DMS53 (cell line): ENCODE data around the gene TAMALIN.
"Not testable (repeated sequence)": the region's sequence is repeated elsewhere in the genome, so short reads cannot be mapped to it uniquely, and the experiment has no call there.

Experiments
- DNase-seq: peaks from one replicate; lab custom pipeline; 2025; lab: John Stamatoyannopoulos, UW

Gene TAMALIN

GRCh38 chr12:52006726-52007157 is at the start of gene TAMALIN:
TAMALIN (plus strand) TSS chr12:52006946; CDS start chr12:52007020, 74 bp downstream.
- DNase-seq, result peak; percentile 82

GRCh38 chr12:51958542-51958941 is 48.2 kb upstream of the TAMALIN start:
- DNase-seq, result no peak

- DNase-seq, result no peak
Observed at GRCh38 chr12:51959211-51959610, 47.5 kb upstream of the TAMALIN start.

GRCh38 chr12:51959921-51960320 is 46.8 kb upstream of the TAMALIN start:
- DNase-seq, result no peak

GRCh38 chr12:51960488-51960887 is 46.3 kb upstream of the TAMALIN start:
- DNase-seq, result no peak

- DNase-seq, result no peak
Observed at GRCh38 chr12:51960890-51961289, 45.9 kb upstream of the TAMALIN start.

DNA sequence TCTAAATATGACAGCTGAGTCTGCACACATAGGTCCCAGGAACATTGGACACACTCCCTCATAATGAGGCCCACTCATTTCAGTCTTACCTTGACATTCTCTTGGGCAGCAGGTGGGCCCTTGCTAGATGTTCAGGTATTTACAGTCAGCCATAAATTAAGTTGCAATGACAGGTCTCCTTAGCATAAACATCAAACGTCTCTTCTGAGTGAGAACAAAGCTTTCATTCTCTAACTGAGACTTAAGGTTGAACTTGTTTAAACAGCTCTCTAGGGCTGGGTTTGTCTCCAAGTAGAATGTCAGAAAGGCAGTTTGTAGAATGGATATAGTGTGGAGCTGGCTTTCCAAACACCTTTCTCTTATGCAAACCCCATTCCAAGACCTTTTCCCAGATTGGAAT is 44.9 kb upstream of the TAMALIN start:
- peak; percentile 42 for DNase-seq

DNA sequence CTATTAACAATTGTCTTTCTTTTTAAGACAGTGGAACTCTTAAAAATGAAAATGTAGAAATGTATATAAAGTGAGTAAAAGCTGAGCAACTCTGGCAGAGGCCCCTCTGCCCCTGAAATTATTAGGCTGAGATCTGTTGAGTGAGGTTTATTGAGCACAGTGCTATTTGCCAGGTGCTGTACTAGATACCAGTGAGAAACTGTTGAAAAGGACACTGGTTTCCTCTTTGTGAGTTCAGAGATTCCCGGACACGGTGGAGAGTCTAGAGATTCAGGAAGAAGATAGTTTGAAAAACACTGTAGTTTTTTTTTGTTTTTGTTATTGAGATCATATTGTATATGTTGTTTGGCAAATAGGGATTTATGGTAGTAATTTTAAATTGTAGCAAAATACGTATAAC is 44.0 kb upstream of the TAMALIN start:
- DNase-seq, result no peak

- no peak for DNase-seq
Observed at GRCh38 chr12:51963477-51963876, 43.3 kb upstream of the TAMALIN start.

GRCh38 chr12:51969643-51970042 is 37.1 kb upstream of the TAMALIN start:
- no peak for DNase-seq

DNA sequence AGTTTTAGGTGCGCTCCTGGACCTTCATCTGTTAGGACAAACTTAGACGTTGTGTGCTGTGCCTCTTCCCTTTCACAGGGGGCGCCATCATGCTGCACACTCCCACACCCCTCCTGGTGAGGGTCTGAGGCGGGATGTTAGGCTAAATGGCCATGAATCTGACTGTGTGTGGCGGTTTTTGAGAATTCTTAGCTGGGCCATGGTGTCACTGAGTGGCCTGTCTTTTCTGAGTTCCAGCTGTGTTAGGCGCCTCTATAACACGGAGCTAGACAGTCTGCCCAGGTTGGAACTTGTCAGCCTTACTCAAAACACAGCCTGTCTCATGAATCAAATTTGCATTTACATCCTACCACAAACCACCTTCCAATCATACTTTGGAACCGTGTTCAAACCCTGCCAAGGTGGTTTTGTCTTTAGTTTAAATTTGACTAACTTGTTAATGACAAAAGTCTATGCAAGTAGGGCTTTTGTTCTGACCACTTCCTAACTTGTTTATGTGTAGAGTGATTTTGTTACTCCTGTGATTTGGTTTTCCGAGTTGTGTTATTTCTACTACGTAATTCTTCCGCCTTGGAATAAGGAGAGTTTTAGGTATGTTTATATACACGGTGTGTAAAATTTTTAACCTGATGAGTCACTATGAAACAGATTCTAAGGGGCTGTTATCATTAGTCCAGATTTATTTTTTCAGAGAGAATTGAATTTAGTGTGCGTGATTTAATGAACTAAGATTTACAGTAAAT is 35.7 kb upstream of the TAMALIN start:
- peak; percentile 20 for DNase-seq

DNA sequence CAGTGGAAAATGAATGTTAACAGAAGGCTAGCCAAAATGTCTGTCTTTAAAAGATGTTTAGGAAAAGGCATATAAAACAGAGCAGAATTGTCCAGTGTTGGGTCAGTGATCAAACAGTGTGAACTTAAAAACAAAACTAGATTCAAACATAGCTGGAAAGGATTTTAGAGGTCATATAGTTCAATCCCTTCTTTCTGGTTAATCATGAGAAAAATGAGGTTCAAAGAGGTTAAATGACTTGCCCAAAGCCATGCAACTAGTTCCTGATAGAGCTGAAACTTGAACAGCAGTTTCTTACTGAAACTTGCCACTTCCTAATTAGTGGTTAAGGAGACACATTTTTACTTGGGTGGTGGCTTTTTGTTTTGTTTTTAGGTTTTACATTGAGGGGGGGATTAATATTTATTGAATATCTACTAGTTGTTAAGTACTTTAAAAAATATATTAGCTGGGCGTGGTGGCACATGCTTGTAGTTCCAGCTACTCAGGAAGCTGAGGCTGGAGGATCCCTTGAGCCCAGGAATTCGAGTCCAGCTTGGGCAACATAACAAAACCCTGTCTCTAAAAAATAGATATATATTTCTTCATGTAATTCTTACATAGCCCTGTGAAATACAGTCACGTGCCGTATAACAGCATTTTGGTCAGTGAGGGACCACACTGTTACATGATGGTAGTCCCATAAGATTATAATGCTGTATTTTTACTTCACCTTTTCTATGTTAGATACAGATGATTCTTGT is 34.9 kb upstream of the TAMALIN start:
- no peak for DNase-seq

DNA sequence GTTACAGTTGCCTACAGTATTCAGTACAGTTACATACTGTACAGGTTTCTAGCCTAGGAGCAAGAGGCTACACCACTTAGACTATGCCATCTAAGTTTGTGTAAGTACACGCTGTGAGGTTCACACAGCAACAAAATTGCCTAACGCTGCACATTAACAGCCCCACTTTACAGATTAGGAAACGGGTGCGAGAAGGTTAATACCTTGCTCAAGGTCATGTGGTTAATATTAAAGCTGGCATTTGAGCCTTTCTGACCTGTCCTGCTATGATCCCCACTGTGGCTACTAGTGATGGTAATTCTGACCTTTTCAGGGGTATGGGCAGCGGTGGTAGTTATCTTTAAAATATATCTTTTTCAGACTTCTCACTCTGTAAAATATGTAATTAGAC is 34.3 kb upstream of the TAMALIN start:
- DNase-seq, result no peak

DNA sequence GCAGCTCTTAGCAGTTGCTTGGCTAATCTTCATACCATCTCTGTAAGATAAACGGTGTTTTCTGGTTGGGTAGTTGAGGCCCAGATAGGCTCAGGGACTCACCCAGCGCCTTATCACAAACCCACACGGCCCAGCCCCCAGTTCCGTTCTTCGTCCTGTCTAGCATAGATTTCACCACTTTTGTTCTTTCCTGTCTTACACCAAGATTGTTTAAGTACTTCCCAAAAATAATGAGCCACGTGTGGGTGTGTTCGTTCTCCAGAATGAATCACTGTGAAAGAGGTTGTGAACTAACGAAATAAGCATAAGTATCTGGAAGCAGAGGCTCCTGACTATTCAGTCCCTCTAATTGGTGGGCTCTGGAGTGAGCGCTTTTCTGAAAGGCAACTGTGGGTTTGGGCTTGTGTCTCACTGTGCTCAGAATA is 33.9 kb upstream of the TAMALIN start:
- DNase-seq, result no peak

DNA sequence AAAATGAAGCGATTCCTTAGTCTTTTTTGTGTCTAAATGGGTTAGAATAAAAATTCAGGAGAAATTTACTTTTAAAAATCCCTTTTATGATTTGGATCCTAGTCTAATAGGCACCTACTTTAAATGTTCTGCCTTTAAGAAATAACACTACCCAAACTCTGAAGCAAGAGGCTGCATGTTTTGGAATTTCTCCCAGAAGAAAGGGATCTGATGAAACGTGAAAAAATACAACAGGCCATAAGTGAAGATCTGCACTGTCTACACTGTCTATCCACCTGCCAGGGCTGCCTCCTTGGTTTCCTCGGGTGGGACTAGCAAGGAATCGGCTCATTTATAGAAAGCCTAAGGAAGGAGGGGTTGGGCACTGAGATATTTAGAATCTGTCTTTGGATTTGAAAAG is 33.2 kb upstream of the TAMALIN start:
- no peak for DNase-seq

DNA sequence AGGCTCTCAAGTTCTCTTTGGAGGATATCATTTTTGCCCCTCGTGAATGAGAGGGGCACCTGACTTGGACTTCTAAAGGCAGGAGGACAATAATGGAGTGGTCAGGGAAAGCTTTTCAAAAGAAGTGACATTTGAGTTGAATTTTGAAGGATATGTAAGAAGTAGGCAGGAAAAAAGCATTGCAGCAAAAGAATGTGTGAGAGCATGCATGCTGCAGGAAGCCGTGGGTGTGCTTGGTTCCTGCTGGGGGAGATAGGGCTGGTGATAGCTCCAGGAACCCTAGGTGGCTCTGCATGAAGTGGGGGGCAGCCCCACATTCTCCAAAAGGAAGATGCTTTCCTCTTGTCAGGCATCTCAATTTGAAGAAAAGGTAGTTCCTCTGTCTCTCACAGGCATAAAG is 32.1 kb upstream of the TAMALIN start:
- DNase-seq, result no peak

- DNase-seq, result no peak
Observed at GRCh38 chr12:51975196-51975595, 31.6 kb upstream of the TAMALIN start.

- no peak for DNase-seq
Observed at GRCh38 chr12:51976376-51977160, 30.2 kb upstream of the TAMALIN start.

GRCh38 chr12:51977320-51977753 is 29.4 kb upstream of the TAMALIN start:
- DNase-seq, result no peak

DNA sequence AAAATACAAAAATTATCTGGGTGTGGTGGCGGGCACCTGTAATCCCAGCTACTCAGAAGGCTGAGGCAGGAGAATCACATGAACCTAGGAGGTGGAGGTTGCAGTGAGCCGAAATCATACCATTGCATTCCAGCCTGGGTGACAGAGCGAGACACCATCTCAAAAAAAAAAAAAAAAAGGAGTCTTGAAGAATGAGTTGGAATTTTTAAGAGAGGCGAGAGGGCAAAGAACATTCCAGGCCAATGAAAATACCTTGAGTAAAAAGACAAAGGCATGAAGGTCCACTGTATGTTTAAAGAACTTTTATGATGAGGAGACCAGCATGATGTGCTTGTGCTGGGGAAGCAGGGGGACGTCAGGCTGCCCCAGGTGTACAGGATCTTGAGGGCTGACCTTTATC is 27.4 kb upstream of the TAMALIN start:
- not testable (repeated sequence) for DNase-seq

GRCh38 chr12:51980051-51980808 is 26.5 kb upstream of the TAMALIN start:
- DNase-seq, result peak; percentile 73

GRCh38 chr12:51980809-51981127 is 26.0 kb upstream of the TAMALIN start:
- DNase-seq, result no peak
